GM13977 (cell line): ENCODE measurements around the gene MAGEA3.
"Not testable (repeated sequence)": the region's sequence is repeated elsewhere in the genome, so short reads cannot be mapped to it uniquely, and the experiment has no call there.

ENCODE experiments used
- DNase-seq: peaks from one replicate; pipeline ENCODE4 v3.0.0; 2012; ENCODE audit warnings: low spot score
- in situ Hi-C: fragments of 300-500 bp; cut with MboI; formaldehyde crosslinking; loops from one replicate; pipeline ENCODE4 v1.12.0; 2022; ENCODE audit warnings: low sequenced_read_pairs, low pct_unique_long_range_greater_than_20kb, mixed read lengths, inconsistent platforms; ENCODE audit not compliant: unreplicated experiment
- TF ChIP-seq, protein P1 (sequence below): IDR thresholded peaks from 2 replicates; pipeline ENCODE4 v1.5.1; 2012; ENCODE audit warnings: mild to moderate bottlenecking, control low read depth; ENCODE audit not compliant: insufficient read depth; ENCODE audit errors: extremely low read depth, missing control alignments

Gene MAGEA3

DNA sequence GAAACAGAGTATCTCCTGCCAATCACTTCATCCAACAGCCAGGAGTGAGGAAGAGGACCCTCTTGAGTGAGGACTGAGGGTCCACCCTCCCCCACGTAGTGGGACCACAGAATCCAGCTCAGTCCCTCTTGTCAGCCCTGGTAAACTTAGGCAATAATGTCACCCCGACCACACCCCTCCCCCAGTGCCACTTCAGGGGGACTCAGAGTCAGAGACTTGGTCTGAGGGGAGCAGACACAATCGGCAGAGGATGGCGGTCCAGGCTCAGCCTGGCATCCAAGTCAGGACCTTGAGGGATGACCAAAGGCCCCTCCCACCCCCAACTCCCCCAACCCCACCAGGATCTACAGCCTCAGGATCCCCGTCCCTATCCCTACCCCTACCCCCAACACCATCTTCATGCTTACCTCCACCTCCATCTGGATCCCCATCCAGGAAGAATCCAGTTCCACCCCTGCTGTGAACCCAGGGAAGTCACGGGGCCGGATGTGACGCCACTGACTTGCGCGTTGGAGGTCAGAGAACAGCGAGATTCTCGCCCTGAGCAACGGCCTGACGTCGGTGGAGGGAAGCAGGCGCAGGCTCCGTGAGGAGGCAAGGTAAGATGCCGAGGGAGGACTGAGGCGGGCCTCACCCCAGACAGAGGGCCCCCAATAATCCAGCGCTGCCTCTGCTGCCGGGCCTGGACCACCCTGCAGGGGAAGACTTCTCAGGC is 34.8 kb downstream of the MAGEA3 start, which contains the start of the genes CSAG1 and MAGEA12:
Gene CSAG1, minus strand, starts transcription at position 461 of the 715 bp plus-strand sequence. CDS start 1,261 bp downstream, outside the sequence.
Gene MAGEA12, plus strand, starts transcription at position 497 of the 715 bp plus-strand sequence. CDS start 2,405 bp downstream, outside the sequence.
- TF ChIP-seq, protein P1, sequence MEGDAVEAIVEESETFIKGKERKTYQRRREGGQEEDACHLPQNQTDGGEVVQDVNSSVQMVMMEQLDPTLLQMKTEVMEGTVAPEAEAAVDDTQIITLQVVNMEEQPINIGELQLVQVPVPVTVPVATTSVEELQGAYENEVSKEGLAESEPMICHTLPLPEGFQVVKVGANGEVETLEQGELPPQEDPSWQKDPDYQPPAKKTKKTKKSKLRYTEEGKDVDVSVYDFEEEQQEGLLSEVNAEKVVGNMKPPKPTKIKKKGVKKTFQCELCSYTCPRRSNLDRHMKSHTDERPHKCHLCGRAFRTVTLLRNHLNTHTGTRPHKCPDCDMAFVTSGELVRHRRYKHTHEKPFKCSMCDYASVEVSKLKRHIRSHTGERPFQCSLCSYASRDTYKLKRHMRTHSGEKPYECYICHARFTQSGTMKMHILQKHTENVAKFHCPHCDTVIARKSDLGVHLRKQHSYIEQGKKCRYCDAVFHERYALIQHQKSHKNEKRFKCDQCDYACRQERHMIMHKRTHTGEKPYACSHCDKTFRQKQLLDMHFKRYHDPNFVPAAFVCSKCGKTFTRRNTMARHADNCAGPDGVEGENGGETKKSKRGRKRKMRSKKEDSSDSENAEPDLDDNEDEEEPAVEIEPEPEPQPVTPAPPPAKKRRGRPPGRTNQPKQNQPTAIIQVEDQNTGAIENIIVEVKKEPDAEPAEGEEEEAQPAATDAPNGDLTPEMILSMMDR = no peak
- in situ Hi-C loops = no loop called here
- no peak for DNase-seq

DNA sequence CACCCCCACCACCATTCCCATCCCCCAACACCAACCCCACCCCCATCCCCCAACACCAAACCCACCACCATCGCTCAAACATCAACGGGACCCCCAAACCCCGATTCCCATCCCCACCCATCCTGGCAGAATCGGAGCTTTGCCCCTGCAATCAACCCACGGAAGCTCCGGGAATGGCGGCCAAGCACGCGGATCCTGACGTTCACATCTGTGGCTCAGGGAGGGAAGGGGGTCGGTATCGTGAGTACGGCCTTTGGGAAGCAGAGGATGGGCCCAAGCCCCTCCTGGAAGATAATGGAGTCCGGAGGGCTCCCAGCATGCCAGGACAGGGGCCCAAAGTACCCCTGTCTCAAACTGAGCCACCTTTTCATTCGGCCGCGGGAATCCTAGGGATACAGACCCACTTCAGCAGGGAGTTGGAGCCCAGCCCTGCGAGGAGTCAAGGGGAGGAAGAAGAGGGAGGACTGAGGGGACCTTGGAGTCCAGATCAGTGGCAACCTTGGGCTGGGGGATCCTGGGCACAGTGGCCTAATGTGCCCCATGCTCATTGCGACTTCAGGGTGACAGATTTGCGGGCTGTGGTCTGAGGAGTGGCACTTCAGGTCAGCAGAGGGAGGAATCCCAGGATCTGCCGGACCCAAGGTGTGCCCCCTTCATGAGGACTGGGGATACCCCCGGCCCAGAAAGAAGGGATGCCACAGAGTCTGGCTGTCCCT is 35.7 kb downstream of the MAGEA3 start:
- in situ Hi-C loops = not testable (repeated sequence)

DNA sequence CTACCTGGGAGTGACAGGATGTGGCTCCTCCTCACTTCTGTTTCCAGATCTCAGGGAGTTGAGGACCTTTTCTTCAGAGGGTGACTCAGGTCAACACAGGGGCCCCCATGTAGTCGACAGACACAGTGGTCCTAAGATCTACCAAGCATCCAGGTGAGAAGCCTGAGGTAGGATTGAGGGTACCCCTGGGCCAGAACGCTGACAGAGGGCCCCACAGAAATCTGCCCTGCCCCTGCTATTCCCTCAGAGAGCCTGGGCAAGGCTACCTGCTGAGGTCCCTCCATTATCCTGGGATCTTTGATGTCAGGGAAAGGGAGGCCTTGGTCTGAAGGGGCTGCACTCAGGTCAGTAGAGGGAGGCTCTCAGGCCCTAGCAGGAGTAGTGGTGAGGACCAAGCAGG is 36.5 kb downstream of the MAGEA3 start:
- TF ChIP-seq, protein P1 = no peak
- no peak for DNase-seq
- in situ Hi-C loops = no loop called here

More for the DNA sequence above, 35.7 kb downstream of the MAGEA3 start:
- DNase-seq = not testable (repeated sequence)

DNA sequence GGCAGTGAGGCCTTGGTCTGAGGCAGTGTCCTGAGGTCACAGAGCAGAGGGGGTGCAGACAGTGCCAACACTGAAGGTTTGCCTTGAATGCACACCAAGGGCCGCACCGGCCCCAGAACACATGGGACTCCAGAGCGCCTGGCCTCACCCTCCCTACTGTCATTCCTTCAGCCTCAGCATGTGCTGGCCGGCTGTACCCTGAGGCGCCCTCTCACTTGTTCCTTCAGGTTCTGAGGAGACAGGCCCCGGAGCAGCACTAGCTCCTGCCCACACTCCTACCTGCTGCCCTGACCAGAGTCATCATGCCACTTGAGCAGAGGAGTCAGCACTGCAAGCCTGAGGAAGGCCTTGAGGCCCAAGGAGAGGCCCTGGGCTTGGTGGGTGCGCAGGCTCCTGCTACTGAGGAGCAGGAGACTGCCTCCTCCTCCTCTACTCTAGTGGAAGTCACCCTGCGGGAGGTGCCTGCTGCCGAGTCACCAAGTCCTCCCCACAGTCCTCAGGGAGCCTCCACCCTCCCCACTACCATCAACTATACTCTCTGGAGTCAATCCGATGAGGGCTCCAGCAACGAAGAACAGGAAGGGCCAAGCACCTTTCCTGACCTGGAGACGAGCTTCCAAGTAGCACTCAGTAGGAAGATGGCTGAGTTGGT is 37.4 kb downstream of the MAGEA3 start:
- no peak for DNase-seq
- TF ChIP-seq, protein P1 = no peak
- in situ Hi-C loops = no loop called here

DNA sequence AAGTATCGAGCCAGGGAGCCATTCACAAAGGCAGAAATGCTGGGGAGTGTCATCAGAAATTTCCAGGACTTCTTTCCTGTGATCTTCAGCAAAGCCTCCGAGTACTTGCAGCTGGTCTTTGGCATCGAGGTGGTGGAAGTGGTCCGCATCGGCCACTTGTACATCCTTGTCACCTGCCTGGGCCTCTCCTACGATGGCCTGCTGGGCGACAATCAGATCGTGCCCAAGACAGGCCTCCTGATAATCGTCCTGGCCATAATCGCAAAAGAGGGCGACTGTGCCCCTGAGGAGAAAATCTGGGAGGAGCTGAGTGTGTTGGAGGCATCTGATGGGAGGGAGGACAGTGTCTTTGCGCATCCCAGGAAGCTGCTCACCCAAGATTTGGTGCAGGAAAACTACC is 37.9 kb downstream of the MAGEA3 start:
- DNase-seq, in situ Hi-C loops: not testable (repeated sequence)

DNA sequence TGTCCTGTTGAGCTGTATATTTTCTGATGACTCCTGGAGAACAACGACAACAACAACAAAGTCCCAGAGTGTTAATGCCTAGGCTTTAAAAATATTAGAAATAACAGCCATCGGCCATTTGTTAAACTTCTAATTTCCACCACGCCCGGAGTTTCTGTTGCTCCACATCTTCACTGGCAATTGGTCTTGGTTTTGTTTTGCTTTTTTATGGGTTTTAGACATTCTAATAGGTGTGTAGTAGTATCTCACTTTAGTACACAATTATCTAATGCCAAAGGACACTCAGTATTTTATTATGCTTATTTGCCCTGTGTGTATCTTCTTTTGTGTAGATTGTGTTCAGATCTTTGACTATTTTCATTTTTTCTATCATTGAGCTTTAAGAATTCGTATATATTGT is 40.0 kb downstream of the MAGEA3 start:
- in situ Hi-C loops = no loop called here
- no peak for DNase-seq
- TF ChIP-seq, protein P1 = no peak
